HG02943 (cell line): ENCODE measurements around the gene FUOM.
A peak's percentile ranks its signal among the peaks of the same experiment; 100 is the strongest.
"Not testable (repeated sequence)": the region's sequence is repeated elsewhere in the genome, so short reads cannot be mapped to it uniquely, and the experiment has no call there.

Experiments
- ATAC-seq: cut with Tn5 transposase; IDR thresholded peaks from one replicate; pipeline ENCODE4 v1.9.1; 2021; ENCODE audit warnings: mild to moderate bottlenecking, low read depth, moderate library complexity; ENCODE audit not compliant: unreplicated experiment

FUOM gene

GRCh38 chr10:133388973-133389818, 31.4 kb upstream of the FUOM start:
- ATAC-seq: peak; percentile 79

DNA sequence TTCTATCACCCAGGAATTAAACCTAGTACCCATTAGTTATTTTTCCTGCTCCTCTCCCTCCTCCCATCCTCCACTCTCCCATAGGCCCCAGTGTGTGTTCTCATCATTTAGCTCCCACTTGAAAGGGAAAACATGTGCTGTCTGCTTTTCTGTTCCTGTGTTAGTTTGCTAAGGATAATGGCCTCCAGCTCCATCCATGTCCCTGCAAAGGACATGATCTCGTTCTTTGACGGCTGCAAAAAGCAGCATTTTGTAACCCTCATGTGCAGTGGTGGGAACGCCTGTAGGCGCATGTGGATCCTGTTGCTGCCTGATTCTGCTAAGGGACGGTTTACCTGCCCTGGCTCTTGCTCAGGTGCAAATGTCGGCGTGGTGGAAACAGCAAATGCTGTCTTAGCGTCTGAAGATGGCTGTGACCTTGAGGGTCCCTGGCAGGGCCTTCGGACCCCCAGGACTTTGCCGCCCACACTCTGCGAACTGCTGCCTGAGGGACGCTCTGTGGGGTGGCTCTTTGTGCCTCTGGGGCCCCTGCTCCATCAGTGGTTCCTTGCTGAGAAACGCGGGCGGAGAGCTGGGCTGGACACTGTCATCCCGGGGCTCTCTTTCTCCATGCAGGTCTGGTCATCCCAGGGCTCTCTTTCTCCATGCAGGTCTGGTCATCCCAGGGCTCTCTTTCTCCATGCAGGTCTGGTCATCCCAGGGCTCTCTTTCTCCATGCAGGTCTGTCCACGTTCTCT, 30.6 kb upstream of the FUOM start:
- no peak for ATAC-seq

- ATAC-seq: not testable (repeated sequence)
These were observed 29.1 kb upstream of the FUOM start for GRCh38 chr10:133386951-133387350.

DNA sequence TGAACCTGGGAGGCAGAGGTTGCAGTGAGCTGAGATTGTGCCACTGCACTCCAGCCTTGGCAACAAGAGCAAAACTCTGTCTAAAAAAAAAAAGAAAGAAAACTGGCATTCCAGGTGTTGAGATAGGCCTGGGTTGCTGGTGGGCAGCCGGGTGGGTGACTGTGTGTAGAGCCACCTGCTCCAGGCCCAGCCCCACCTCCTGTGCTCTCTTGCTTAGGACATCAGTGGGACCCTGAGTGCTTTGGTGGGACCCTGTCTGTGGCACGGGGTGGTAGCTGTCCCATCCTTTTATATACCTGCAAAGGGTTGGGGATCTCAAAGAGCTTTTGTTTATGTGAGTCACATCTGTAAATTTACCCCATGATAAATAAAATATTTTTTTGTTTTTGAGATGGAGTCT, 27.4 kb upstream of the FUOM start:
- ATAC-seq: no peak

GRCh38 chr10:133384071-133384470, 26.3 kb upstream of the FUOM start:
- no peak for ATAC-seq

DNA sequence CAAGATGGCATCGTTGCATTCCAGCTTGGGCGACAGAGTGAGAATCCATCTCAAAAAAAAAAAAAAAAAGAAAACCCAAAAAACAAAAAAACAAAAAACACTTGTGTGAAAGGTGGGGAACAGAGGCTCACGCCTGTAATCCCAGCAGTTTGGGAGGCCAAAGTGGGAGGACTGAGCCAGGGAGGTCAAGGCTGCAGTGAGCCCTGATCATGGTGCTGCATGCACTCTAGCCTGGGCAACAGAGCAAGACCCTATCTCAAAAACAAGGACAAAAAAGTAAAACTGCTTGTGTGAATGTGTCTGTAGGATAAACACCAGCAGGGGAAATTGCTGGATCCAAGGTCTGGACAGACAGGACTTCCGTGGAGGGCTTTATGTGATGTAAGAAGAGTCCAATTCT, 25.7 kb upstream of the FUOM start:
- ATAC-seq: no peak

GRCh38 chr10:133381036-133381435, 23.2 kb upstream of the FUOM start:
- no peak for ATAC-seq

DNA sequence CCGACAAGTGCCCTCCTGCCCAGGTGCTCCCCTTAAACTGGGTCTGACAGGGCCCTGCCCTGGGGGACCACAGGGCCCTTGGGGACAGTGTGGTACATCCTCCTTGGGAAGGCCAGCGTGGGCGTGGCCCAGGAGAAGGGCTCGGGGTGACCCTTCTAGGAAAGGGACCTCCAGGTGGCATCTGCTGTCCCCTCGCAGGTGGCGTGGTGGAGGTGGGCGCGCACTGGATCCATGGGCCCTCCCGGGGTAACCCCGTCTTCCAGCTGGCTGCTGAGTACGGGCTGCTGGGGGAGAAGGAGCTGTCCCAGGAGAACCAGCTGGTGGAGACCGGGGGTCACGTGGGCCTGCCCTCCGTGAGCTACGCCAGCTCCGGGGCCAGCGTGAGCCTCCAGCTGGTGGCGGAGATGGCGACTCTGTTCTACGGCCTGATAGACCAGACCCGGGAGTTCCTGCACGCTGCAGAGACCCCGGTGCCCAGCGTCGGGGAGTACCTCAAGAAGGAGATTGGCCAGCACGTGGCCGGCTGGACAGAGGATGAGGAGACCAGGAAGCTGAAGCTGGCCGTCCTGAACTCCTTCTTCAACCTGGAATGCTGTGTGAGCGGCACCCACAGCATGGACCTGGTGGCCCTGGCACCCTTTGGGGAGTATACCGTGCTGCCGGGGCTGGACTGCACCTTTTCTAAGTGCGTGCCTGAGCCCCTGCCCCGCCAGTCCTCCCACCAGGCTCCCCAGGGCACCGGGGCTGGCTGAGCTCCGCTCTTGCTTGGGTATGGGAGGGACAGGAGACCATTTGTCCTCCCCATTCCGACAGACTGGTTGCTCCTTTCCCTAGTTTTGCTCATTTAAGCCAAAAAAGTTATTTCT, 22.2 kb upstream of the FUOM start:
- ATAC-seq: no peak

- peak; percentile 46 for ATAC-seq
These were observed 21.5 kb upstream of the FUOM start, which contains the start of gene PAOX for GRCh38 chr10:133379152-133379800. Gene PAOX (plus strand): TSS chr10:133379262. CDS start chr10:133379317, 55 bp downstream.

DNA sequence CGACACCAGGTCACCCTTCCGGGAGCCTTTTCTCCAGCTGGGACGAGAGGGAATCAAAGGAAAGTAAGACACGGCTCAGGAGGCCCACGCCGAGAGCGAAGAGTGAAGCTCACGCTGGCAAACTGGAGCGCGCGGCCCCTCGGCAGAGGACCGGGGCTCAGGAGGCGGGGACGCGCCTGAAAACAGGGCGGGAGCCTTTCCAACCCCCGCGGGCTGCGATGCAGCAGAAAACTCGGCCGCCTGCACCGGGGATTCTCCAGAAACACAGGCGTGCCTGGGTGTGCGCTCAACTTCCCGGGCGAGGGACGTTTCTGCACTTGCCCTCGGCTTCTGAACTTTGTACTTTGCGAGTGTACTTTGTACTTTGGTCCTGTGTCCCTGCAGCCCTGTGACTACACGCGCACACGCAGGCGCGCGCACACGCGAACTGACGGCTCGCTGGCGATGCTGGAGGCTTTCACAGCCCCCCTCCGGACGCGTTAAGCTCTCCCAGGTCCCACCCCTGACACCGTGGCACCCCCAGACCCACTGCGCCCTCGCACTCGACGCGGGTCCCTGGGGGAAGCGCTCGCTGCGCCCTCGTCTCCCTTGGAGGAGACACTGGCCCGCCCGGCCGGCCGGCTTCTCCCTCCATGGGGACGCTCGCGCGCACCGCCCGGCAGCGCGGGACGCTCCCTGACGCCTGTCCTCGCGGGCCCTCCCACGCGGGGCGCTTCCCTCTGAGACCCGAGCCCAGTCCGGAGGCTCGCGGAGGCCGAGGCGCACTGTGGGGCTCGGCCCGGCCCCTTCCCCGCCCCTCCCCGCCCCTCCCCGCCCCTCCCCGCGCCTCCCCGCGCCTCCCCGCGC, 20.7 kb upstream of the FUOM start:
- peak; percentile 49 for ATAC-seq

DNA sequence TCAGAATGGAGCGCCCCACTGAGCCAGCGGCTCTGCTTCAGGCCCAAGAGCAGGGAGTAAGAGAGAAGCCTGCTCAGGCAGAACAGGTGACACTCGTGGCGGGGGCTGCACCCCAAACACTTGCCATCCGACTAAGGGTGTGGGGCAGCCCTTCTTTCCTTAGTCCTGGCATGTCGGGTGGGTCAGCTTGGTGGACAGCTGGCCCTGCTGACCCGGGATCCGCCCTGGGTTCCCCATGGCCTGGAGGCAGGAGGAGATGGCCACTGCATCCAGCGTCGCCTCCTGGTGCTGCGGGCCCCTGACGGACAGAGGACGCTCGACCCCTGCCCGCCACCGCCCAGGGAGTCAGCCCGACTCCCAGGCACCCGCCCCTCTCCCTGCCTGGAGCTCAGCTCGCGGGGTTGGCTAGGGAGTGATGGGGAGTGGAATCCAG, 20.0 kb upstream of the FUOM start:
- no peak for ATAC-seq

- no peak for ATAC-seq
These were observed 19.4 kb upstream of the FUOM start for GRCh38 chr10:133377025-133377817.

- not testable (repeated sequence) for ATAC-seq
These were observed 18.4 kb upstream of the FUOM start for GRCh38 chr10:133376183-133376582.

DNA sequence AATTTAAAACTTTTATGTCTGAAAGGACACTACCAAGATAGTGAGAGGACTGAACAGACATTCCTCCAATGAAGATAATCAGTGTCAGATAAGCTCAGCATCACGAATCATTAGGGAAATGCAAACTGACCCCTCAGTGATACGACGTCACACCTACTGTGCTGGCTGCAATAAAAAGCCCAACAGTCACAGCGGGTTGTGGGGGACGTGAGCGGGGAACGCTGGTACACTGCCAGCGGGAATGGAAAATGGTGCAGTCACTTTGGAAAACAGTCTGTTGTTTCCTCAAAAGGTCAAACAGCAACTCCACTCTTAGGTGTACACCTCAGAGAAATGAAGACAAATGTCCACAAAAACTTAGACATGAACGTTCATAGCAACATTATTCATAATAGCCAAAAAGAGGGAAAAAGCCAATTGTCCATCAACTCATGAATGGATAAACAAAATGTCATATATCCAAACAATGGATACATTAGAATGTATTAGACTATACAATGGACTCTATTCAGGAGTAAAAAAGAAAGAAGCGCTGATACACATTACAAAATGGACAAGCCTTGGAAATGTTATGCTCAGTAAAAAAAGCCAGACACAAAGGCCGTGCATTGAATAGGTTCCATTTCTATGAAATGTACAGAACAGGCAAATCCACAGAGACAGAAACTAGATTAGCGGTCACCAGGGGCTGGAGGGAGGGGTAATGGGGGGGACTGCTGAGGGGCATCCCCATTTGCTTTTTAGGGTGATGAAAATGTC, 17.7 kb upstream of the FUOM start:
- no peak for ATAC-seq

- ATAC-seq: peak; percentile 89
These were observed 15.6 kb upstream of the FUOM start, which contains the start of gene ECHS1 for GRCh38 chr10:133373174-133374090. Gene ECHS1 (minus strand): TSS chr10:133373354. CDS start chr10:133373333, 21 bp downstream.

- ATAC-seq: no peak
These were observed 14.7 kb upstream of the FUOM start for GRCh38 chr10:133372507-133372906.
